HG02840 (cell line): ENCODE results near the gene RPTN.

ENCODE experiments used
- ATAC-seq: cut with Tn5 transposase; IDR thresholded peaks from one replicate; pipeline ENCODE4 v1.9.1; 2021; ENCODE audit warnings: mild to moderate bottlenecking, moderate library complexity, moderate number of reproducible peaks; ENCODE audit not compliant: unreplicated experiment, low FRiP score

RPTN gene

GRCh38 chr1:152159144-152159543 is at the start of gene RPTN:
Gene RPTN (minus strand): TSS chr1:152159228. CDS start chr1:152157889, 1,339 bp downstream.
- ATAC-seq = no peak

- no peak for ATAC-seq
Observed at GRCh38 chr1:152198982-152199381, 40.0 kb upstream of the RPTN start.

GRCh38 chr1:152197361-152197941 is 38.4 kb upstream of the RPTN start:
- no peak for ATAC-seq

GRCh38 chr1:152191711-152192110 is 32.7 kb upstream of the RPTN start:
- ATAC-seq = no peak

GRCh38 chr1:152191260-152191659 is 32.2 kb upstream of the RPTN start:
- no peak for ATAC-seq

GRCh38 chr1:152190589-152190988 is 31.6 kb upstream of the RPTN start:
- ATAC-seq = no peak

GRCh38 chr1:152189657-152190442 is 30.8 kb upstream of the RPTN start:
- ATAC-seq = no peak

GRCh38 chr1:152188673-152189591 is 29.9 kb upstream of the RPTN start:
- ATAC-seq = no peak

GRCh38 chr1:152186556-152187285 is 27.7 kb upstream of the RPTN start:
- no peak for ATAC-seq

GRCh38 chr1:152185544-152186391 is 26.7 kb upstream of the RPTN start:
- no peak for ATAC-seq

GRCh38 chr1:152182944-152183361 is 23.9 kb upstream of the RPTN start:
- ATAC-seq = no peak

- ATAC-seq = no peak
Observed at GRCh38 chr1:152182431-152182830, 23.4 kb upstream of the RPTN start.

GRCh38 chr1:152179566-152179965 is 20.5 kb upstream of the RPTN start:
- no peak for ATAC-seq

- ATAC-seq = no peak
Observed at GRCh38 chr1:152170287-152170905, 11.4 kb upstream of the RPTN start.

GRCh38 chr1:152169366-152170025 is 10.5 kb upstream of the RPTN start:
- no peak for ATAC-seq

- no peak for ATAC-seq
Observed at GRCh38 chr1:152168535-152168868, 9.5 kb upstream of the RPTN start.

- no peak for ATAC-seq
Observed at GRCh38 chr1:152167835-152168534, 9.0 kb upstream of the RPTN start.

GRCh38 chr1:152166966-152167365 is 7.9 kb upstream of the RPTN start:
- ATAC-seq = no peak
